HEK293 (cell line): ENCODE data around the gene C20orf204.

ENCODE experiments used
- CTCF ChIA-PET: fragments of 350-600 bp; formaldehyde crosslinking; extraction: SDS; loops from one replicate; lab custom pipeline; 2021; ENCODE audit warnings: antibody characterized with exemption; lab: Yijun Ruan, JAX
- POLR2A ChIA-PET: fragments of 300-600 bp; formaldehyde crosslinking; extraction: SDS; loops from one replicate; lab custom pipeline; 2020; ENCODE audit warnings: antibody characterized with exemption, inconsistent platforms; lab: Yijun Ruan, JAX
- H3K27ac ChIP-seq: fragments of 200-500 bp; sonication (Bioruptor generic); 2 replicates; pipeline ENCODE4 v1.5.1; 2014; ENCODE audit warnings: low read depth, low read length, control low read depth, inconsistent platforms; ENCODE audit errors: extremely low read depth
- H3K36me3 ChIP-seq, 2 experiments: fragments of 200-500 bp in 1 of 2; sonication (Bioruptor generic) in 1 of 2; 1 replicate in 1 of 2; 2 replicates in 1 of 2; pipeline ENCODE4 v1.5.1; 2014 to 2017; ENCODE audit warnings: inconsistent platforms in 2 of 2, low read length in 2 of 2; ENCODE audit not compliant: control insufficient read depth in 2 of 2, insufficient read depth in 1 of 2
- H3K4me1 ChIP-seq: fragments of 200-500 bp; sonication (Bioruptor generic); 2 replicates; pipeline ENCODE4 v1.5.1; 2014; ENCODE audit warnings: mild to moderate bottlenecking, low read length, inconsistent platforms; ENCODE audit not compliant: control insufficient read depth, insufficient read depth
- H3K4me3 ChIP-seq: 2 replicates; pipeline ENCODE4 v1.5.1; 2011; ENCODE audit warnings: low read depth, mild to moderate bottlenecking, control low read depth, low read length, moderate library complexity
- H3K9me3 ChIP-seq: fragments of 200-500 bp; sonication (Bioruptor generic); 2 replicates; pipeline ENCODE4 v1.5.1; 2014; ENCODE audit warnings: low read depth, low read length, inconsistent platforms; ENCODE audit not compliant: control insufficient read depth, insufficient read depth
- HIC1 ChIP-seq: fragments of 450-650 bp; formaldehyde crosslinking; IDR thresholded peaks from 2 replicates; pipeline ENCODE4 v1.5.1; 2016; ENCODE audit warnings: missing biosample characterization, missing genetic modification characterization
- HOXC10 ChIP-seq: sonication (generic); formaldehyde crosslinking; IDR thresholded peaks from 2 replicates; pipeline ENCODE4 v1.8.1; 2023; ENCODE audit warnings: mild to moderate bottlenecking, missing genetic modification reagents
- PRDM10 ChIP-seq: fragments of 450-650 bp; formaldehyde crosslinking; IDR thresholded peaks from 2 replicates; pipeline ENCODE4 v1.5.1; 2016; ENCODE audit warnings: missing biosample characterization, missing genetic modification characterization
- ZNF221 ChIP-seq: fragments of 450-650 bp; formaldehyde crosslinking; IDR thresholded peaks from 2 replicates; pipeline ENCODE4 v1.5.1; 2017; ENCODE audit warnings: missing biosample characterization, missing genetic modification characterization, borderline replicate concordance
- ZNF610 ChIP-seq: fragments of 450-650 bp; formaldehyde crosslinking; IDR thresholded peaks from 2 replicates; pipeline ENCODE4 v1.5.1; 2016; ENCODE audit warnings: missing biosample characterization, missing genetic modification characterization, borderline replicate concordance
- ZNF777 ChIP-seq: fragments of 450-650 bp; formaldehyde crosslinking; IDR thresholded peaks from 2 replicates; pipeline ENCODE4 v1.5.1; 2017; ENCODE audit warnings: missing biosample characterization, missing genetic modification characterization, borderline replicate concordance
- TF ChIP-seq, protein P1 (sequence below): fragments of 450-650 bp; formaldehyde crosslinking; IDR thresholded peaks from 2 replicates; pipeline ENCODE4 v1.5.1; 2016; ENCODE audit warnings: missing biosample characterization, missing genetic modification characterization

The C20orf204 gene

DNA sequence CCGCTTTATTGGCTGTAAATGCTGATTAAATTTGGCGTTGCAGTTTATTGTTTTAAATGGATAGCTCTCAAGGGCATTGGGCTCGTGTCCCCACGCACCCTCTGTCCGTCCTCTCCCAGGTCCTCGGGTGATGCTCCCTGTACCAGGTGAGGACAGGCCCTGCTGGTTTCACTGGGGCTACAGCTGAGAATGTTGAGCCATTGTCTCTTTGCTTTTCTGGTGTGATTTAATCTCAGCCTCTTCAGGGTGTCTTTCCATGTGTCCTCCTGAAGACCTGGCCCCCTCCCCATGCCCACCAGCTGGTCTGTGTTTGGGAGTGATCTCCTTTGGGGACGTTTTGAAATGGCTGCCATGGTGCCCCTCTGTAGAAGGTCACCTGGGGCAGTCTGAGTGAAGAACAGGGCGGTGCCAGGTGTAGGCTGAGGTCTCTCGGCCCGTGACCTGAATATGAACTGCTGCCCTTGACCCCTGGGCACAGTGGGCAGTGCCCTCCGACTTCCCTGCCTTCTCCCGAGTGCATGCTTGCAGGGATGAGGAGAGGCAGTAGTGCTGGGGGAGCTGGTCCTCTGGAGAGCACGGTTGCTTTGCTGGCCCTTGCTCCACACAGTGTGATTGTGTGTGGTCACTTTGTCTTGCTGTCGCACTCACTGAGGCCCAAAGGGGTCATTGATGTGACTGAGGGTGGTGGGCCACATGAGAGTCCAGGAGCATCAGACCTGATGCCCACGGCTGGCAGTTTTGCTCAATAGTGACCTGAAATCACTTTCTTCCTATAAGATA is 12.4 kb upstream of the C20orf204 start:
- TF ChIP-seq HIC1 (tag by site-specific recombination), result peak; percentile 37; the same call in 1 of the 2 replicates
- TF ChIP-seq ZNF221 (tag by site-specific recombination), result no peak
- POLR2A ChIA-PET, result no interaction called here
- no peak overlapping the region for H3K27ac ChIP-seq
- CTCF ChIA-PET, result no interaction called here
- no peaks in the 10 kb centered on the region for H3K4me1 ChIP-seq
- H3K36me3 ChIP-seq, result peaks cover 5 to 93% of the 10 kb centered on the region in 2 experiments; a peak in 2 of 3 replicates
- no peak overlapping the region for H3K4me3 ChIP-seq
- H3K9me3 ChIP-seq, result no peaks in the 10 kb centered on the region

DNA sequence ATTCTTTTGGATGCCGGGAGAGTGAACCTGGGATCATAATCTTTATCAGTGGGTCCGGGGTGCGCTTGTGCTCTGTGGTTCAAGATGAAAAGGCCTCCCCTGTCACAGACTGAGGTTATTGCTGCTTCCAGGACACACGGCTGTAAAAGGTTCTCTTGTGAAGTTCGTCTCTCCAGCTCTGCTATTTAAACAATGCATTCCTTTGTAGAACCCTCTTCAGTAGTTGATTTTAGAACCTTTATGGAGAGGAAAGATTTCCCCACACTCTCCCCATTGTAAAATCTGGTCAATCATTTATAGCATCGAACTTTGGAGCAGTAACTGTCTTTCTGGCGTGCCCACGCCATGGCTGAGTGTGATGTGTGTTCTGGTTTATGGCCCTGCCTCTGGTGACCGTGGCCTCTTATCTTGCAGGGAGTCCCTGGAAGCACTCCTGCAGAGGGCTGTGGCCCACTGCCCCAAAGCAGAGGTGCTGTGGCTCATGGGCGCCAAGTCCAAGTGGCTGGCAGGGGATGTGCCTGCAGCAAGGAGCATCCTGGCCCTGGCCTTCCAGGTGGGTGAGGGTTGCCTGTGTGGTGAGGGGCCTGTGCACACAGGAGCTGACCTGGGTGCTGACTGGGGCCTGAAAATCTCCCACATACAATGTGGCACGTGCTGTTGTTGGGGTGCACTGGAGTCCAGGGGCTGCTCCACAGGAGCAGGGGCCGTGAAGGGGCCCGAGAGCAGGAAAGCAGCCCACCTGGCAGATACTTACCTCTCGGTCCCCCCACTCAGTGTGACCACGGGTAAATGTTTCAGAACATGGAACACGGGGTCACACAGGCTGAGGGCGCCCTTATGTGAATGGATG is 11.6 kb upstream of the C20orf204 start:
- no peak overlapping the region for H3K27ac ChIP-seq

DNA sequence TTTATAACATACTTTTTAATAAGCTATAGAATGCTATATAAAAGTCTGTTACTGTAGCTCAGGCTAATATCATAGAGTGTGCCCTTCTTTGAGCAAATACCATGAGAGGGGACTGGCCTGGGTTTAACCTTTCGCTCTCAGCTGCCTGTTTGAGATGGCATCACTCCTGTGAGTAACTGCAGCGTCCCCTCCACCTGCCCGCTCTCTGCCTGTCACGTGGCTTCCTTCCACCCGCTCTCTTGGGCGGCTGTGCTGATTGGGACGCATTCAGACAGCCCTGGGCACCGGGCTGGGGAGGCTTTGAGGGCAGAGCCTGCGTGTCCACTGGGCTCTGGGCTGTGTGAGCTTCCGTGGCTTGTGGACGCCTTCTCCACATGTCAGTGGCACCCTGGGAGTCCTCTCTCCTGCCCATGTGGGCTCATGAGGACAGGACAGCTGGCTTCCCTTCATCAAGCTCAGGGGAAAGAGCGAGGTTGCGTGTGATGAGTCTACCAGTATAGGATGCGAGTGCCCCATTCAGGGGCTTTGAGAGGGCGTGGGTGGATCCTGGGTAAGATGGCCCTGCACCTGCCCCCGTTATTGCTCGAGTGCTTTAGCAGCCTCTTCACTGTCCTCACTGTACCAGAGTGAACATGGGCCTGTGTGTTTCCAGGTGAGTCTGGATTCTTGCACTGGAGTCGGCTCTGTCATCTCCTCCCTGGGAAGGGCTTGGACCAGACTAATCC is 10.7 kb upstream of the C20orf204 start:
- Histone ChIP-seq H3K9me3 (no peaks in the 10 kb centered on the region), H3K27ac (no peak overlapping the region), H3K36me3 (peaks cover 0 to 95% of the 10 kb centered on the region in 2 experiments; a peak in 2 of 3 replicates), H3K4me1 (peaks cover 4% of the 10 kb centered on the region), H3K4me3 (no peak overlapping the region)
- POLR2A ChIA-PET, result no interaction called here
- CTCF ChIA-PET, result interaction anchor here (0.7 kb wide), 1 partner anchor 13 kb away, joined by 4 read pairs; no protein-coding TSS in a partner anchor
- no peak for TF ChIP-seq PRDM10
- TF ChIP-seq ZNF777 (tag by site-specific recombination), result no peak
- TF ChIP-seq HOXC10 (CRISPR knock-in tag), result no peak
- TF ChIP-seq, protein P1, sequence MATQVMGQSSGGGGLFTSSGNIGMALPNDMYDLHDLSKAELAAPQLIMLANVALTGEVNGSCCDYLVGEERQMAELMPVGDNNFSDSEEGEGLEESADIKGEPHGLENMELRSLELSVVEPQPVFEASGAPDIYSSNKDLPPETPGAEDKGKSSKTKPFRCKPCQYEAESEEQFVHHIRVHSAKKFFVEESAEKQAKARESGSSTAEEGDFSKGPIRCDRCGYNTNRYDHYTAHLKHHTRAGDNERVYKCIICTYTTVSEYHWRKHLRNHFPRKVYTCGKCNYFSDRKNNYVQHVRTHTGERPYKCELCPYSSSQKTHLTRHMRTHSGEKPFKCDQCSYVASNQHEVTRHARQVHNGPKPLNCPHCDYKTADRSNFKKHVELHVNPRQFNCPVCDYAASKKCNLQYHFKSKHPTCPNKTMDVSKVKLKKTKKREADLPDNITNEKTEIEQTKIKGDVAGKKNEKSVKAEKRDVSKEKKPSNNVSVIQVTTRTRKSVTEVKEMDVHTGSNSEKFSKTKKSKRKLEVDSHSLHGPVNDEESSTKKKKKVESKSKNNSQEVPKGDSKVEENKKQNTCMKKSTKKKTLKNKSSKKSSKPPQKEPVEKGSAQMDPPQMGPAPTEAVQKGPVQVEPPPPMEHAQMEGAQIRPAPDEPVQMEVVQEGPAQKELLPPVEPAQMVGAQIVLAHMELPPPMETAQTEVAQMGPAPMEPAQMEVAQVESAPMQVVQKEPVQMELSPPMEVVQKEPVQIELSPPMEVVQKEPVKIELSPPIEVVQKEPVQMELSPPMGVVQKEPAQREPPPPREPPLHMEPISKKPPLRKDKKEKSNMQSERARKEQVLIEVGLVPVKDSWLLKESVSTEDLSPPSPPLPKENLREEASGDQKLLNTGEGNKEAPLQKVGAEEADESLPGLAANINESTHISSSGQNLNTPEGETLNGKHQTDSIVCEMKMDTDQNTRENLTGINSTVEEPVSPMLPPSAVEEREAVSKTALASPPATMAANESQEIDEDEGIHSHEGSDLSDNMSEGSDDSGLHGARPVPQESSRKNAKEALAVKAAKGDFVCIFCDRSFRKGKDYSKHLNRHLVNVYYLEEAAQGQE (tag by site-specific recombination), result no peak

More for the DNA sequence above, 11.6 kb upstream of the C20orf204 start:
- Histone ChIP-seq H3K4me1 (no peaks in the 10 kb centered on the region), H3K4me3 (no peak overlapping the region), H3K9me3 (no peaks in the 10 kb centered on the region), H3K36me3 (peaks cover 0 to 93% of the 10 kb centered on the region in 2 experiments; a peak in 2 of 3 replicates)
- no peak for TF ChIP-seq ZNF610 (tag by site-specific recombination)
- TF ChIP-seq, protein P1 (tag by site-specific recombination), result peak; percentile 54; the same call in 1 of the 2 replicates
- ChIA-PET POLR2A (no interaction called here), CTCF (interaction anchor here (0.7 kb wide), 1 partner anchor 14 kb away, joined by 4 read pairs; no protein-coding TSS in a partner anchor)
